HG02588 (cell line): ENCODE results near the gene CKMT2.
"Not testable (repeated sequence)": the region's sequence is repeated elsewhere in the genome, so short reads cannot be mapped to it uniquely, and the experiment has no call there.

Experiments used
- ATAC-seq: cut with Tn5 transposase; IDR thresholded peaks from one replicate; pipeline ENCODE4 v1.9.1; 2021; ENCODE audit warnings: mild to moderate bottlenecking, moderate library complexity; ENCODE audit not compliant: unreplicated experiment

The CKMT2 gene

DNA sequence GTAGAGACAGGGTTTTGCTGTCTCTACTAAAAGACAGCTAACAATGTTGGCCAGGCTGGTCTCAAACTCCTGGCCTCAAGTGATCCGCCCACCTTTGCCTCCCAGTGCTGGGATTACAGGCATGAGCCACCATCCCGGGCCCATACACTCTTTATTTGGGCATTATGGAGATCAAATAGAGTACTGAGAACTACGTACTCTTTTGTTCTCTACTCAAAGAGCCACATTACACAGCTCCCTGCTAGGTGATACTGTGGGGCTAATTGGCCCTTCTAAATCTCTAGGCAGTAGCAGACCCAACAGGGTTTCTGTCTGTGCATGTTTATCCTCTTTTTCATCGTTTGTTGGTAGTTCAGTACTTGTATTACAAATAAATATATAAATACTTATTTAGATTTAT is 16.1 kb downstream of the CKMT2 start:
- ATAC-seq, result no peak

DNA sequence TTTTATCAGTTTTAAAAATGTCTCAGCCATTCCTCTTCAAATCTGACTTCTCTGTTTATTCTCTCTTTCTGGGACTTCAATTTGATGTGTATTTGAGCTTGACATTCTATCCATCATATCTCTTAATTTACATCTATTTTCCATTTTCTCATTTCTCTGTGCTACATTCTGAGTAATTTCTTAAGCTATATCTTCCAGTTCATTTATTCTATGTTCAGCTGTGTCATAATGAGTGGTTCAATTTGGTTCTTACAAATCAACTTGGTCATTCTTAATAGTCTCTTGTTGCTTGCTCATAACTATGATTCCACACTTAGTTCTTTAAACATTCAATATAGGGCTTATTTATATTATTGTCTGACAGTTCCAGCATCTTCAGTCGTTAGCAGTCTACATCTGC is 16.9 kb downstream of the CKMT2 start:
- ATAC-seq, result no peak

DNA sequence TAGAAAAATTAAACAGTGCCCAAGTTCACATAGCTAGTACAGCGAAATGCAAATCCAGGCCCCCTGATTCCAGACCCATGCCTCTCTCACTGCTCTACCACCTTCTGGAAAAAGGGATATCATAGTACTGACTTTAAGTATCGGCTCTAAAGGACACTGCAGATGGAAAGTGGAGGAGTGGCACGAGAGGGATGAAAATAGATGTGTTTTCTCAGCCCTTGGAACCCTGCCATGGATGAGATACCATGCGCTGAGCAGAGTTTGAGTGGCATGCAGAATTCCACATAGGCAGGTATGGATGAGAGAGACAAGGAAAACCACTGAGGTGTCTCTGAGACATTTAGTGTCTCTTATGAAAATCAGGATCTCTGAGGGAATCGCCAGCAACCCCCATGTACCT is 18.8 kb downstream of the CKMT2 start:
- no peak for ATAC-seq

DNA sequence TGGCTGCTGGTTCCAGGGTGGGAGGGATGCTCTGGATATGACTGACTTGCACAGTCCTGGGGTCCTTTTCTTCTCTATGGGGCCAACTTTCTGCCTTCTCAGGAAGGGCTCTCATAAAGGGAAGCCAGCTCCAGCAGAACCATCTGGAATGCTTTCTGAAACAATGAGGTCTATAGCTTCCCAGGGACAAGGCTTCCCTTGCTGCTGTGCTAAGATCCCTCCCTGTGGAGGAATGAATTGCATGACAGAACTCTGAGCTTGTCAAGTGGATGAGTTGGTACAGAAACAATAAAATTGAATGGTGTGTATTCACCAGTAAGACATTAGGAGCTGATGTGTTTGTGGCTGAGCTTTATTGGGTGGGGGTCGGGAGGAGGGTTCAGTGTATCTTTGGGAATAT is 19.8 kb downstream of the CKMT2 start:
- ATAC-seq, result no peak

- no peak for ATAC-seq
These were observed 20.8 kb downstream of the CKMT2 start for GRCh38 chr5:81253875-81254274.

DNA sequence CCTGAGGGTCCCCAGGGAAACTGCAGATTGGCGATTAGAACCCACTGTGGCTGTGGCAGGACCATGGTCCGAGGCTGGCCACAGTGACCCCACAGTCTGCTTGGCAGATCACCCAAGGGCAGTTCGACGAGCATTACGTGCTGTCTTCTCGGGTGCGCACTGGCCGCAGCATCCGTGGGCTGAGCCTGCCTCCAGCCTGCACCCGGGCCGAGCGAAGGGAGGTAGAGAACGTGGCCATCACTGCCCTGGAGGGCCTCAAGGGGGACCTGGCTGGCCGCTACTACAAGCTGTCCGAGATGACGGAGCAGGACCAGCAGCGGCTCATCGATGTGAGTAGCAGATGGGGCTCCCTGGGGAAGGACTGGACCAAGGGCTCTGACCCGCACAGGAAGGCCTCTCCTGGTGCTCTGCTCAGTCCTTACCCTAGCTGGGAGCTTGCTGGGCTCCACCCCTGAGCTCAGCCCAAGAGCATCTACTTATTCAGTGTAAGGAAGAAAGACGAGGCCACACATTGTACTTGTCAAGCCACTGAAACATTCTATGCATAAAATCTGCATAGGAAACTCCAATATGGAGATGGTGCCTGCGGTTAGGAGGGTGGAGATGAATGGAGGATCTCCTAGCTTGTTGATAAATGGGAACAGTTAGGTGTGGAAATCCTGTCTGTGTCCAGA is 21.9 kb downstream of the CKMT2 start:
- ATAC-seq, result no peak

DNA sequence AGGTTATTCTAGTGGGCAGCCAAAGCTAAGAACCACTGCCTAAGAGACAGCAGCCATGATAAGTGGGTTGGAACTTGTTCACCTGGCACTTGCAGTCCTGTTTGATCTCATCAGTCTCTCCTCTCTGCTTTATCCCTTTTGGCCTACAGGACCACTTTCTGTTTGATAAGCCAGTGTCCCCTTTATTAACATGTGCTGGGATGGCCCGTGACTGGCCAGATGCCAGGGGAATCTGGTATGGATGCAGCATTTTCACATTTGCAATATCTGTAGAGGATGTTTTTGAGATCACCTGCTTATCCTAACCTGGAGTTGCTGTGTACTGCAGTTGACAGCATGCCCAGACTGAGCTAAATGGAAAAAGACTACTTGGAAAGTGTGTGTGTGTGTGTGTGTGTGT is 23.6 kb downstream of the CKMT2 start:
- ATAC-seq, result no peak

DNA sequence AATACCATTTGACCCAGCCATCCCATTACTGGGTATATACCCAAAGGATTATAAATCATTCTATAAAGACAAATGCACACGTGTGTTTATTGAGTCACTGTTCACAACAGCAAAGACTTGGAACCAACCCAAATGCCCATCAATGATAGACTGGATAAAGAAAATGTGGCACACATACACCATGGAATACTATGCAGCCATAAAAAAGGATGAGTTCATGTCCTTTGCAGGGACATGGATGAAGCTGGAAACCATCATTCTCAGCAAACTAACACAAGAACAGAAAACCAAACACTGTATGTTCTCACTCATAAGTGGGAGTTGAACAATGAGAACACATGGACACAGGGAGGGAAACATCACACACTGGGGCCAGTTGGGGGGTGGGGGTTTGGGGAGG is 29.7 kb downstream of the CKMT2 start:
- not testable (repeated sequence) for ATAC-seq

DNA sequence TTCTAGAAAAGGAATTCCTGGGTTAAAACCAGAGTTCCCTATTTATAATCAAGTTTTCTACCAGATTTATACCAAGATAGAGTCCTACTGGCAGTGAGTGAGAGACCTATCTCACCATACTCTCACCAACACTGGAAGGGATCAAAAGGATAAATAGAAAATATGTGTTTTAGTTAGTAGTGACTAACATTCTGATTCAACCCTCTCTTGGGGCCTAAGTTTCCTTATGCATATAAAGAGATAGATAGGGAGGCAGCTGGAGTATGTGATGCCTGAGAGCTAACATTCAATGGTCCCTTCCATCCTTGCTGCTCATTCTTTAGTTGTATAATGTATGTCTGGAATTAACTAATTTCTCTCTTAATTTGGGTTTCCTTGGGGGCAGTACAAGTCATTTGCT is 32.0 kb downstream of the CKMT2 start:
- ATAC-seq, result no peak

GRCh38 chr5:81268521-81269196 is 35.5 kb downstream of the CKMT2 start:
- ATAC-seq, result no peak

GRCh38 chr5:81269751-81270393 is 36.8 kb downstream of the CKMT2 start:
- ATAC-seq, result no peak

DNA sequence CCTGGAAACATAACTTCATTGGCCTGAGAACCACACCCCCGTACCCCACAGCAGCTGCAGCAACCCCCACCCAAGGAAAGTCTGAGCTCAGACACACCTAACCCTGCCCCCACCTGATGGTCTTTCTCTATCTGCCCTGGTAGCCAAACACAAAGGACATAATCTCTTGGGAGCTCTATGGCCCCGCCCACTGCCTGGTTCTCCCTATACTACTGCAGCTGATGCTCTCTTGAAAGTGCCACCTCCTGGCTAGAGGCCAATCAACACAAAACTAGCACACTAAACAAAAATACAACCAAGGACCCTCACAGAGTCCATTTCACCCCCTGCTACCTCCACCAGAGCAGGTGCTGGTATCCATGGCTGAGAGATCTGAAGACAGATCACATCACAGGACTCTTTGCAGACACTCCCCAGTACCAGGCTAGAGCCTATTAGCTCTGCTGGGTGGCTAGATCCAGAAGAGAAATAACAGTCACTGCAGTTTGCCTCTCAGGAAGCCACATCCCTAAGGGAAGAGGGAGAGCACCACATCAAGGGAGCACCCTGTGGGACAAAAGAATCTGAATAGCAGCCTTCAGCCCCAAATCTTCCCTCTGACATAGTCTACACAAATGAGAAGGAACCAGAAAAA is 37.4 kb downstream of the CKMT2 start:
- ATAC-seq, result not testable (repeated sequence)

GRCh38 chr5:81283976-81284375 is 50.9 kb downstream of the CKMT2 start:
- no peak for ATAC-seq

DNA sequence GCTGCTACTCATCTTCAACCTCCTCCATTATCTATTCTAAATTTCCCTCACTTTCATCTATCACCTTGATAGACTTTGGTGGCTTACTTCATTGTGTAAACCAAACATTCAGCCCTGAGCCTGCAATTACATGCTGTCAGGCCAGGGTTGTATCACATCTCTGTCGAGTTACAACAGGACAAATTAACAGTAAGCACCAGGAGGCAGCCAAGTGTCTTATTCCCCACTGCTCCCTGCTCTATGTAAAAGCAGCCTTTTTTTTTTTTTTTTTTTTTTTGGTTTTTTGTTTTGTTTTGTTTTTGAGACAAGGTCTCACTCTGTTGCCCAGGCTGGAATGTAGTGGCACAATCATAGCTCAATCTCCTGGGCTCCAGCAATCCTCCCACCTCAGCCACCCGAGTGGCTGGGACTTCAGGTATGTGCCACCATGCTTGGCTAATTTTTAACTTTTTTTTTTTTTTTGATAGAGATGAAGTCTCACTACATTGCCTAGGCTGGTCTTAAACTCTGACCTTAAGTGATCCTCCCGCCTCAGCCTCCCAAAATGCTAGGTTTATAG is 53.0 kb downstream of the CKMT2 start:
- no peak for ATAC-seq

- no peak for ATAC-seq
These were observed 54.9 kb downstream of the CKMT2 start for GRCh38 chr5:81288021-81288433.

DNA sequence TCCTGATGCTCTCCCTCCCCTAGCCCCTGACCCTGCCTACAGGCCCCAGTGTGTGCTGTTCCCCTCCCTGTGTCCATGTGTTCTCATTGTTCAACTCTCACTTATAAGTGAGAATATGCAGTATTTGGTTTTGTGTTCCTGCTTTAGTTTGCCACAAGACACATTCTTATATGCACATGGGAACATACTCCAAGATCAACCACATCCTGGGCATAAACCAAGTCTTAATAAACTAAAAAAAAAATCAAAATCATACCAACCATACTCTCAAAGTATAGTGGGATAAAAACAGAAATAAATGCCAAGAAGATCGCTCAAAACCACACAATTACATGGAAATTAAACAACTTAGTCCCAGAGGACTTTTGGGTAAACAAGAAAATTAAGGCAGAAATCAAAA is 57.0 kb downstream of the CKMT2 start:
- no peak for ATAC-seq

DNA sequence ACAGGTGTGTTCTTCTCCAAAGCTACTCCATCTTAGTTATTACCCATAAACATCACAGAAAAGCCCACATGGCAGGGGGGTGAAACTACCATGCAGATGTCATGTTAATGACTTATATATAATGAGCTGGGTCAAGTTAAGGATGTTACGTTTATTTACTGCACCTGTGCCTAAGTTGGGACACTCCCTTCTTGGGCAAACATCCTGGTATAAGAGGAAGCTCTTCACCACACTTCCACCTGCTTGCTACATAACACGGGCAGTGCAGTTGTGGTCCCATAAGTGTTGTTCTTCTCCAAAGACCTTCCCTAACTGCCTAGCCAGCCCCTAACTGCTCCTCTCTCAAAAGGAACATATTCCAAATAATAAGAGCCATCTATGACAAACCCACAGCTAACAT is 59.0 kb downstream of the CKMT2 start:
- ATAC-seq, result no peak

GRCh38 chr5:81294021-81294420 is 60.9 kb downstream of the CKMT2 start:
- ATAC-seq, result not testable (repeated sequence)

DNA sequence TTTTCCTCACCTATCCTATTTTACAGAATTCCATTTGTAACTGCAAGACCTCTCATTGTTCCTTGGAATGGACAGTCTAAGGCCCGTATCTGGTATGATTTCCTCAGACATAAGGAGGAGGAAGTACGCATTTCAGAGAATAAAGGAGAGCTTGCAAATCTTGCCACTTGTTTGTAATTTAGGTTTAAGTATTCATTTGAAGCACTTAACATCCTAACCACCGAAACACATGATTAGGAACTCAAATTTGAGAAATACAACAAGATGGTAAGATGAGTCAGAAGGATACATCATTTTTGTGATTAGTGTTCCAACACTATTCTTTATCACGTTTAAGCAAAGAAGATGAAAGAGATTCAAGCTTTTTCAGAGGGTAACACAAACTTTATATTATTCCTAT is 64.4 kb downstream of the CKMT2 start:
- no peak for ATAC-seq

DNA sequence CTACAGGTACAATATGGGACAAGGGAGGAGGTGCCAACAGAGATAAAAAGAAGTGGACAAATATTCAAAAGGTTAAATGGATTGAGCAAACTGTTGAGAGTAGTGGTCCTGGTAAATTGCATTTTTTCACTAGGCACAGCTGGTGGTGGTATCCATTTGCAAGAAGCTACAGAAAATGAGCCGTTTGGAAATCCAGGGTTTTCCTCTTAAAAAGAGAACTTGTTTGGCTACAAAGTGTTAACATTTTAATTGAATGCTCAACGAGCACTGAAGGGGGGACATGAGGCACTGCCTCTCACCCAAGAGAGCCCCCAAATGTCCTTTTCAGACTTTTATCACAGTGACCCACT is 67.8 kb downstream of the CKMT2 start:
- no peak for ATAC-seq

- ATAC-seq, result peak; percentile 98
These were observed 68.3 kb downstream of the CKMT2 start, which contains the start of gene ZCCHC9 for GRCh38 chr5:81301271-81302015. ZCCHC9 (plus strand) TSS chr5:81301587; CDS start chr5:81304758, 3,171 bp downstream.
